GM04503 (cell line): ENCODE data around the gene C16orf96.
"Not testable (repeated sequence)": the region's sequence is repeated elsewhere in the genome, so short reads cannot be mapped to it uniquely, and the experiment has no call there.

Experiments
- DNase-seq: peaks from one replicate; pipeline ENCODE4 v3.0.0-alpha.2; 2012; ENCODE audit warnings: low read depth

Gene C16orf96

DNA sequence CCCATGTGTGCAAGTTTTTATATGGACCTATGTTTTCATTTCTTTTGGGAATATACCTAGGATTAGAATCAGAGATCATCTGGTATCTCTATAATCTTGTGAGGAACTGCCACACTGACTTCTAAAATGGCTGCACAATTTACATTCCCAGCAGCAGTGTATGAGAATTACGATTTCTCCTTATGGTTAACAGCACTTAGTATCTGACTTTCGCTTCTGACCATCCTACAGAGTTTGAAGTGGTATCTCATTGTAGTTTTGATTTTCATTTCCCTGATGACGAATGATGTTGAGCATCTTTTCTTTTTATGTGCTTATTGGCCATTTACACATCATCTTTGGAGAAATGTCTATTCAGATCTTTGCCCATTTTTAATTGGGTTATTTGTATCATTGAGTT is 10.0 kb downstream of the C16orf96 start:
- DNase-seq: no peak

GRCh38 chr16:4570086-4570485 is 13.9 kb downstream of the C16orf96 start:
- no peak for DNase-seq

GRCh38 chr16:4570688-4571321 is 14.7 kb downstream of the C16orf96 start:
- DNase-seq: no peak

DNA sequence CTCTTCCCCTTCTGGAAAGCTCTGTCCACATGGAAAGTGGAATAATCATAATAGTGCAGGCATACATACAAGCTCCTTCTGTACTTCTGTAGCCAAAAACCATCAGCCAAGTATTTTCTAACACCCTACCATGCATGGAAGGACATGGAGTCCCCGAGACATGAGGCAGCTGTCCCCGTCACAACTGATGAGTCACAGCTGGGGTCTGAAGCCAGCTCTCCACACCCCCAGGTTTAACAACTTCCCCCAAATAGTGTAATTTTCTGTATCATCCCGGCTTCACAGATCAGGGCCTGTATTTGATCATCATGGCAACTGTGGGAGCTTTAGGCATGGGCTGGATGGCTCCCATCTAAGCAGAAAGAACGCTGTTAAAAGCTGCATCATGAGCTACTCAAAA is 16.6 kb downstream of the C16orf96 start:
- DNase-seq: no peak

DNA sequence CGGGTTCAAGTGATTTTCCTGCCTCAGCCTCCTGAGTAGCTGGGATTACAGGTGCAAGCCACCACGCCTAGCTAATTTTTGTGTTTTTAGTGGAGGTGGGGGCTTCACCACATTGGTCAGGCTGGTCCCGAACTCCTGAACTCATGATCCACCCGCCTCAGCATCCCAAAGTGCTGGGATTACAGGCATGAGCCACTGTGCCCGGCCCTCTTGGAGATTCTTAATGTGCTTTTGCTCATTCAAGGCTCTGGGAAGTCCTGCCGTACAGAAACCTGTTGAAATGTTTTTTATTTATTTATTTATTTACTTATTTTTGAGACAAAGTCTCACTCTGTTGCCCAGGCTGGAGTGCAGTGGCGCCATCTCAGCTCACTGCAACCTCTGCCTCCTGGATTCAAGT is 17.8 kb downstream of the C16orf96 start:
- not testable (repeated sequence) for DNase-seq

- DNase-seq: no peak
Observed at GRCh38 chr16:4574919-4575705, 19.0 kb downstream of the C16orf96 start.

DNA sequence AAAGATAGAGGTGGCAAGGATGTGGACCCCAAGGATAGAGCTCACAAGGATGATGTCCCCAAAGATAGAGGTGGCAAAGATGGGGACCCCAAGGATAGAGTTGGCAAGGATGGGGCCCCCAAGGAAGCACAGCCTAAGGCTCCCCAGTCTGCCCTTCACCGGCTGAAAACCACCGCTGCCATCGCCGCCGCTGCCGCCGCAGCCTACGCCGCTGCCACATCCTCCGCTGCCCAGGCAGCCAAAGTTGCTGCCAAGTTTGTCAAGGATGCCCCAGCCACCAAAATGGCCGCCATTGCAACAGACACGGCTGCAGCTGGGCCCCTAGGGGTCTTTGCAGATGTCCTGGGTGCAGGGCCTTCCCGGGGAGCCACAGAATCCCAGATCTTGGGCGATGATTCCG is 19.9 kb downstream of the C16orf96 start:
- no peak for DNase-seq

DNA sequence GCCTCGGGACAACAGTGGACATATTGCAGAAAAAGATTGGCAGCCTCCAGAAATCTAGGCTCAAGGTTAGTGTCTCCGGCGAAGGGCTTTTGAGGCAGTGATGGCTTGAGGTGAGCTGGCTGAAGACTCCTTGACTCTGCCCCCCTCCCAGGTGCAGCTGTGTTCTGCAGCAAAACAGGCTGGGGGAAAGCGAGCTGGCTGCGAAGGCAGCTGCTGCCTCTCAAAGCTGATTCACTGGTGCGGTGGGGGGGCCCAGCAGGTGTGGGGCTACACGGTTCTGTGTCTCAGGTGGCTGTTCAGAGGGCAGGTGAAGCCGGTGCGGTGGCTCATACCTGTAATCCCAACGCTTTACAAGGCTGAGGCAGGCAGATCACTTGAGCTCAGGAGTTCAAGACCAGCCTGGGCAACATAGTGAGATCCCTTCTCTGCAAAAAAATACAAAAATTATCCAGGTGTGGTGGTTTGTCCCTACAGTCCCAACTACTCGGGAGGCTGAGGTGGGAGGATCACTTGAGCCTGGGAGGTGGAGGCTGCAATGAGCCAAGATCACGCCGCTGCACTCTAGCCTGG is 22.9 kb downstream of the C16orf96 start:
- no peak for DNase-seq

DNA sequence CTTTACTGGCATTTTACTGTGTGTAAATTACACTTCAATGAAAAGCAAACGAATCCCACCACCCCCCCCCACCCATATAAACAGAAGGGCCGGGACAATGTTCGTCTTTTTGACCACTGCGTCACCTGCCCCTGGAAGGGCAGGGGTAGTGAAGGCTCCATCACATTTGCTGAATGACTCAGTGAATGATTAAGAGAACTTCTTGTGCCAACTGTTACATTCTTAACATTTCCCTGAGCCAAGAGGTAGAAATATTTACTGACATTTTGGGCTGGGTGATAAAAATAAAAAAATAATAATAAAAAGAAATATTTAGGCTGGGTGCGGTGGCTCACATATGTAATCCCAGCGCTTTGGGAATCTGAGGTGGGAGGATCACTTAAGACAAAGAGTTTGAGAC is 24.1 kb downstream of the C16orf96 start:
- DNase-seq: no peak

DNA sequence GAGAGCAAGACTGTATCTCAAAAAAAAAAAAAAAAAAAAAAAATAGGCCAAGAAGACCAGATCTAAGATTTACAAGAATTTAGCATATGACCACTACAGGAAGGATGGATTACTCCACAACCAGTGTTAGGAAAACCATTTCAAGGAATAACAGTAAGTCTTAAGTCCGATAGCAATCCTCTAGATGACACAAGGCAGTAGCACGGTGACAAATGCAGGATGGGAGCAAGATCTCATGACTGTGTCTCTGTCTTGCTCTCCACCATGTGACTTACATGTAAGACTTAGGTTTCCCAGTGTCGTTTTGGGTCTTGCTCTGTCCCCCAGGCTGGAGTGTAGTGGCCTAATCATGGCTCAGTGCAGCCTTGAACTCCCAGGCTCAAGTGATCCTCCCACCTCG is 27.8 kb downstream of the C16orf96 start:
- DNase-seq: no peak

GRCh38 chr16:4586291-4586690 is 30.2 kb downstream of the C16orf96 start:
- DNase-seq: no peak

- DNase-seq: no peak
Observed at GRCh38 chr16:4588386-4588785, 32.2 kb downstream of the C16orf96 start.

DNA sequence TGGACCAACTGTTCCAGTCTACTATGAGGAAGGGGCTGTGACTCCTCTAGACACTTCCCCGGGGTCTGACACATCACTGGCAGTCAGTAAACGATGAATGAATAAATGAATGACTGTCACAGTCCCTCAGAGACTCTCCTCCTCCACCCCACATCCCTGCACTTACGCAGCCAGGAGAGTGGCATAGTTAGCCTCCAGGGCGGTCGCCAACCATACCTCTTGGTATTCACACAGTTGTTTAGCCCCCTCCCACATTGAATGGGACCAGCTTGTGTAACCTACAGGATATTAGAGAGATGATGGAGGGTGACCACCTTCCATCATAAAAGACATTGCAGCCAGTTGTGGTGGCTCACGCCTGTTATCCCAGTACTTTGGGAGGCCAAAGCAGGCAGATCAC is 32.8 kb downstream of the C16orf96 start:
- DNase-seq: no peak

DNA sequence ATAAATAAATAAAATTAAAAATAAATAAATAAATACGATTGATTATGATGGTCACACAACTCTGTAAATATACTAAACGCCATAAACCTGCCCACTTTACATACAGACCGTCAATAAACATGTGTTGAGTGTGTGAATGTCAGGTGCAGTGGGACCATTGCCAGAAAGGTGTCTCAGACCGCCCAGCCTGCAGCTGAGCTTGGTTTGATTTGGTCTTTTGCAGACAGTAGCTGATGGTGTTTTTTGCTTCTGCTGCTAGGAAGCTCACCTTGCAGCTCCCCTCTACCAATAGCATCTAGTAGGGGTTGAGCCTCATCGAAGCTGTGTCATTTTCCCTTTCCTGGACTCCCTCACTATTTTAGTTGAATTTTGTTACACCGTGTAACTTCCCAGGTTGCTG is 35.1 kb downstream of the C16orf96 start:
- DNase-seq: no peak

GRCh38 chr16:4591706-4592470 is 35.7 kb downstream of the C16orf96 start:
- DNase-seq: no peak

DNA sequence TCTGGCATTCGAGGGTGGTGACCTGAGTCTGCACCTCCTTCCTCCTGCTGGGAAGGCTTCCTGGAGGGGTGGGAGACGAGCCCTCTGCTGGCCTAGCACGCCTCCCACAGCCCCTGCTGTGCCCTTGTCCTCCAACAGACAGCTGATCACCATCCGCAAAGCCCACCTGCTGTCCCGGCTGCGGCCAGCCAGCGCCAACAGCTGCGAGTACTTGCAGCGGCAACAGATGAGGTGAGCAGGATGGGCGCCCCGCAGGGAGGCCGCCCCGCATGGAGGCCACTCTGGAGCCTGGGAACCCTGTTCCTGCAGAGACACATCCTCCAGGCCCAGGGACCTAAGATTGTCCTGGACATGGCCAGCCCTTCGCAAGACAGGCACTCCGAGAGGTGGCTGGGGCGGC is 36.9 kb downstream of the C16orf96 start:
- no peak for DNase-seq

DNA sequence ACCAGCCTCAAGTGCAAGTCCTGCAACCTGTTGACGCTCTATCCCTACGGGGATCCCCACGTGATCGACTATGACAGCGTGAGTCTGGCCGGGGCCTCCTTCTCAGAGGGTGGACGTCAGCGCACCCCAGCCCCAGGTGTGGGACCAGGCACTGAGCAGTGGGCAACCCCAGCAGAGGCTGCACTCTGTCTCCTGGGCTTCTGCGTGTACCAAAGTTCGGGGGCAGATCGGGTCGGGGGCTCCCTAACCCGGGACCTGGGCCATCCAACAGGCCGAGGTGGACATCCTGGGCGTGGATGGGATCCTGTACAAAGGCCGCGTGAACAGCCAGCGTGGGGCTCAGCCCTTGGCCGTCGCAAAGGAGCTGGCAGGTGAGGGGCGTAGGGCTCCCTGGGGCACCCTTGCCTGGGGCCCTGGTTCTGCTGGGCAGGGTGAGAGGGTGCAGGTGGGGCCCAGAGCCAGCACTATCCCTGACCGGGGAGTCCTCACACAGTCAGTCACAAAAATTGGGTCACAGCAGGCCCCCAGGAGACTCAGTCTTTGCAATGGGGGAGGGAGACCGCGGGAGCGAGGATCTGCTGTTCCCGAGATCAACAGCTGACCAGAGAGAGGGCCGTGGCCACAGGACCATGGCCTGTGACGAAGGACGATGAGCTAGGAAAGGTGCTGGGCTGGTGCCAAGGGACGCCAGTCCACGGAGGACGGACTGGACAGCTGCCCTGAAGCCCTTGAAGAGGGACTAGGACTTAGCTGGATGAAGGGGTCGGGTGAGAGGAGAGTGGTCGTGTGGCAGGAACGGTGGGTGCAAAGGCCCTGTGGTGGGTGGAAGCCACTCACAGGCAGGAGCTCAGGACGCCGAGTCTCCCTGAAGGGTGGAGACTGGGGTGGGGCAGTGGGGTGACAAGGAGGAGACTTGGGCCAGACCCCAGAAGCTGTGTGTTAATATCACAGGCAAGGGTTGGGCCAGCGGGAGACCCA is 38.6 kb downstream of the C16orf96 start:
- no peak for DNase-seq

DNA sequence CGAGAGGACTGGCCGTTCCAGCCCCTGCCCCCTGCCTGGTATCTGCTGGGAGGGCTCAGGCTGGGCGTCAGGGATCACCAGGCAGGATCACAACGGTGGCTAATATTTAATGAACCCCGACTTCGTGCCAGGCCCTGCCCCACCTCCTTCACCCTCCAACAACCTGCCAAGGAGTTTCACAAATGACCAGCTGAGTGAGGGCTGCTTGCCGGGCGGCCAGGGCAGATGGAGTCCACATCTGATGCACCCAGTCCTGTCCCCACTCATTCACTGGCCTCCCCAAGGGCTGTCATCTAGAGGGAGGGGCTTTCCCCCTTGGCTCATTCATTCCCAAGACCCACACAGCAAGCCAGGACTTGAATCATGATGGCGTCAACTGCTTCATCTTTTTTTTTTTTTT is 41.0 kb downstream of the C16orf96 start:
- DNase-seq: no peak

DNA sequence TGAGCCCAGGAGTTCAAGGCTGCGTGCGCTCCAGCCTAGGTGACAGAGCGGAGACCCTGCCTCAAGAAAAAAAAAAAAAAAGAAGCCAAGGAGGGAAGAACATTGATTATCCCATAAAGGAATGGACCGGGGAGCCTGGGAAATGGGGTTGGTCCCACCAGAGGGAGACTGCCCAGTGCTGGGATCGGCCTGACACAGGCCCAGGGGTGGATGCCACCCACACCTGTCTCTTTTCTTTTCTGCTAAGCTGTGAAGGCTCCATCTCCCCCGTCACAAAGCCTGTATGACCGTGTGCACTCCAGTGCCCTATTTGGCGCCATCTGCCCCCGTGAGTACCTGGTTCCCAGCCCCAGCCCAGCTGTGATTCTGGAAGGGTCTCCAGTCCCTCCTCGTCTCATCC is 42.9 kb downstream of the C16orf96 start:
- DNase-seq: no peak

DNA sequence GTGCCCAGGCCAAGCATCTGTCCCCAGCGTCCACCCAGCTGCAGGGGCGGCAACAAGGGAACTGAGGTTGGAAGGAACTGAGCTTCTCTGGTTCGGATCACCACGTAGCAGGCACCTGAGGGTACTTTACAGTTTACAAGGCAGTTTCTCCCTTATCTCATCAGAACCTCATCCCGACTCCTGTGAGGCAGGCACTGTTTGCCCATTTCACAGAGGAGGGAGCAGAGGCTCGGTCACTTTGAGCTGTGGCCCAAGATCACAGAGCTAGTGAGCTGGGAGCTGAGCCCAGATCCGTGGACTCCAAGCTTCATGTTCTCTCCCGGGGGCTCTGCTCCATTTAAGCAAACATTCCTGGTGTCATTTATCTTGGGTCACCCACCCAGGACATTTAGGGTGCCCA is 43.4 kb downstream of the C16orf96 start:
- DNase-seq: no peak

GRCh38 chr16:4601036-4601863 is 45.1 kb downstream of the C16orf96 start:
- DNase-seq: no peak
